RPMI8226 (cell line): ENCODE results near the gene HOXB9.

ENCODE experiments used
- DNase-seq: peaks from one replicate; pipeline ENCODE4 v3.0.0-alpha.2; 2015

HOXB9 gene

GRCh38 chr17:48610282-48611211 lies 15.6 kb downstream of the HOXB9 start, which contains the start of gene HOXB7:
Gene HOXB7, minus strand, starts transcription at chr17:48611017. Its CDS starts 99 bp downstream, at chr17:48610918.
- peak; percentile 67 for DNase-seq

- DNase-seq, result no peak
Observed at GRCh38 chr17:48609759-48610281, 16.3 kb downstream of the HOXB9 start.

GRCh38 chr17:48609033-48609432 lies 17.1 kb downstream of the HOXB9 start:
- DNase-seq, result peak; percentile 75

GRCh38 chr17:48608494-48608834 lies 17.7 kb downstream of the HOXB9 start:
- no peak for DNase-seq

- no peak for DNase-seq
Observed at GRCh38 chr17:48606892-48607614, 19.1 kb downstream of the HOXB9 start.

GRCh38 chr17:48605991-48606891 lies 19.9 kb downstream of the HOXB9 start:
- no peak for DNase-seq

- DNase-seq, result no peak
Observed at GRCh38 chr17:48605409-48605919, 20.7 kb downstream of the HOXB9 start.

- no peak for DNase-seq
Observed at GRCh38 chr17:48604770-48605329, 21.3 kb downstream of the HOXB9 start, which contains the start of gene HOXB6. Gene HOXB6, minus strand, starts transcription at chr17:48604986. Its CDS starts 6,836 bp downstream, at chr17:48598150.

- no peak for DNase-seq
Observed at GRCh38 chr17:48603959-48604769, 22.0 kb downstream of the HOXB9 start.

GRCh38 chr17:48601539-48602425 lies 24.4 kb downstream of the HOXB9 start:
- DNase-seq, result no peak

GRCh38 chr17:48601207-48601538 lies 25.0 kb downstream of the HOXB9 start:
- no peak for DNase-seq

GRCh38 chr17:48600244-48601098 lies 25.7 kb downstream of the HOXB9 start:
- DNase-seq, result no peak

GRCh38 chr17:48599354-48599753 lies 26.8 kb downstream of the HOXB9 start:
- DNase-seq, result no peak

GRCh38 chr17:48598736-48599135 lies 27.4 kb downstream of the HOXB9 start:
- DNase-seq, result no peak

GRCh38 chr17:48597778-48598631 lies 28.2 kb downstream of the HOXB9 start:
- DNase-seq, result peak; percentile 62

GRCh38 chr17:48597528-48597777 lies 28.7 kb downstream of the HOXB9 start:
- no peak for DNase-seq

- no peak for DNase-seq
Observed at GRCh38 chr17:48596735-48597527, 29.2 kb downstream of the HOXB9 start.
